ENCODE data around the gene INTS11. TPM values are rescaled to one million over a fixed set of nuclear protein-coding genes. Genes with fewer than 3 reads are reported as not detected.

The INTS11 gene
- total and polyA plus RNA-seq, 2 of the 8 experiments (the other 6 are each of a cell fraction or from before 2014, with no cell fraction given): 113 to 243 TPM

DNA sequence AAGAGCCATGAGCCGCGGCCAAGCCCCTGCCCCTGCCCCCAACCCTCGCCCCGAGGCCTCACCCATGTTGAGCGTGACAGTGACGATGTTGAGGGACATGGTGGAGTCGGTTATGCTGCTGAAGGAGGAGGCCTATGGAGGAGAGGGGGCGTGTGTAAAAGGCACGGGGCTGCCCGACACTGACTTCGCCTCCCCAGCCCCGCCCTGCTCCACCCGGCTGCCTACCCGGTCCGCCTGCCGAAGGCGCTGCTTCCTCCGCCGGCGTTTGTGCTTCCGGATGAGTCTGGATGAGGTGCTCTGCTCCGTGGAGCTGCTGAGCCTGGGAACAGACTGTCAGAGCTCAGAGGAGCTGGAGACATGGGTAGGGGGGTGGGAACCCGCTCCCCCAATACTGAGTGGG, 15.7 kb upstream of the INTS11 start:
- H2BK12ac ChIP-seq (ENCODE audit: low read depth, low read length): no peak overlapping the region
- no peak overlapping the region for H3K4me2 ChIP-seq (ENCODE audit: insufficient read depth in 1 of 2, low read depth in 2 of 2, low read length in 2 of 2)
- H3K14ac ChIP-seq (ENCODE audit: insufficient read length): no peak overlapping the region
- no peak overlapping the region for H3K4ac ChIP-seq (replicated peaks; ENCODE audit: insufficient read length, low read depth, low read length)
- ChIA-PET CTCF (ENCODE audit: partially characterized antibody) (interaction anchor here (0.9 kb wide), 1 partner anchor 29 kb away, joined by 3 read pairs; no protein-coding TSS in a partner anchor), POLR2A (ENCODE audit: partially characterized antibody) (no interaction called here)
- no peaks in the 10 kb centered on the region; a peak in 1 of 7 replicates for H3K4me1 ChIP-seq (replicated peaks in 1 of 4; ENCODE audit: control insufficient read depth in 3 of 4, insufficient read depth in 4 of 4, low read length in 3 of 4)
- H3K36me3 ChIP-seq (ENCODE audit: control insufficient read depth in 2 of 4, insufficient read depth in 4 of 4, low read length in 3 of 4): peaks cover 2 to 44% (median 15%) of the 10 kb centered on the region in 4 experiments; a peak in 7 of 8 replicates
- H3K9me3 ChIP-seq (ENCODE audit: insufficient read depth in 2 of 2, low read depth in 1 of 2, low read length in 1 of 2): peaks cover 0 to 5% of the 10 kb centered on the region in 2 experiments; a peak in 1 of 4 replicates
- no peak overlapping the region for H2AFZ ChIP-seq (ENCODE audit: low read length)
- H3K4me3 ChIP-seq (ENCODE audit: extremely low read depth in 1 of 4, insufficient read depth in 2 of 4, low read depth in 3 of 4, low read length in 4 of 4): no peak overlapping the region
- H2BK15ac ChIP-seq (ENCODE audit: low read length): no peak overlapping the region
- H4K20me1 ChIP-seq (replicated peaks in 1 of 2; ENCODE audit: control insufficient read depth in 1 of 2, insufficient read depth in 2 of 2, low read length in 2 of 2): peaks cover 19 to 37% of the 10 kb centered on the region in 2 experiments
- no peak overlapping the region for H3K23ac ChIP-seq (ENCODE audit: insufficient read length)
- no peaks in the 10 kb centered on the region; a peak in 1 of 7 replicates for H3K27me3 ChIP-seq (replicated peaks in 1 of 4; ENCODE audit: control insufficient read depth in 3 of 4, extremely low read depth in 1 of 4, insufficient read depth in 3 of 4, low read length in 3 of 4)
- H2BK120ac ChIP-seq (replicated peaks; ENCODE audit: low read depth, low read length): no peak overlapping the region
- no peak overlapping the region for H3K9ac ChIP-seq (replicated peaks in 1 of 4; ENCODE audit: extremely low read depth in 1 of 4, low read depth in 3 of 4, low read length in 3 of 4)
- no peak overlapping the region for H4K5ac ChIP-seq (ENCODE audit: insufficient read length, low read depth, low read length)
- no peak overlapping the region for H3K56ac ChIP-seq (replicated peaks; ENCODE audit: insufficient read length, low read depth, low read length)
- no peak overlapping the region; the same call in 1 of the 2 replicates for H3K27ac ChIP-seq (ENCODE audit: low read depth, low read length)
- FAIRE-seq (no peak), DNase-seq (ENCODE audit: low read depth in 1 of 2, low spot score in 2 of 2) (no peak)
- no peak overlapping the region for H2BK5ac ChIP-seq (ENCODE audit: low read depth, low read length)
- H3K79me1 ChIP-seq (ENCODE audit: low read depth, low read length): peaks cover 11% of the 10 kb centered on the region
- H2BK20ac ChIP-seq (ENCODE audit: low read length): no peak overlapping the region
- no peak overlapping the region for H4K8ac ChIP-seq (ENCODE audit: extremely low read depth, insufficient read depth, low read length)
- H2AK5ac ChIP-seq (ENCODE audit: low read depth, low read length): no peak overlapping the region
- no peak overlapping the region for H3K18ac ChIP-seq (ENCODE audit: extremely low read depth, low read length)
- no peaks in the 10 kb centered on the region; a peak in 1 of 4 replicates for H3K79me2 ChIP-seq (ENCODE audit: control insufficient read depth in 1 of 2, insufficient read depth in 2 of 2, low read length in 2 of 2)
- H4K91ac ChIP-seq (replicated peaks; ENCODE audit: insufficient read length, low read length): no peak overlapping the region
- H3K23me2 ChIP-seq (ENCODE audit: low read depth, low read length): no peaks in the 10 kb centered on the region; the same call in 1 of the 2 replicates
- WGBS, 2 experiments (ENCODE audit: extremely low coverage in 1 of 2, insufficient coverage in 1 of 2, insufficient read length in 1 of 2, insufficient replicate concordance in 2 of 2, low coverage in 1 of 2, low lambda C conversion rate in 2 of 2, missing lambda C conversion rate in 1 of 2): 94% methylated on average over 17 of the region's 23 CpGs; no CpG with 5 or more reads in 1 of the 2 experiments
- TF ChIP-seq SP2 (IDR thresholded peaks at IDR 0.05; ENCODE audit: low read length): no peak
- TF ChIP-seq SAP30 (IDR thresholded peaks at IDR 0.05; ENCODE audit: insufficient read depth, insufficient replicate concordance, low read length): no peak
- TF ChIP-seq ZNF274 (IDR thresholded peaks at IDR 0.05; ENCODE audit: borderline replicate concordance, extremely low read depth, low read length): no peak
- no peak for TF ChIP-seq RBBP5 (IDR thresholded peaks at IDR 0.05; ENCODE audit: borderline replicate concordance, low read depth, low read length)
- no peak for TF ChIP-seq SP4 (IDR thresholded peaks at IDR 0.05; ENCODE audit: low read length)
- TF ChIP-seq BRCA1 (IDR thresholded peaks at IDR 0.05; ENCODE audit: low read depth, low read length): no peak
- no peak for TF ChIP-seq HDAC2 (IDR thresholded peaks at IDR 0.05; ENCODE audit: borderline replicate concordance in 1 of 2, low read depth in 2 of 2, low read length in 2 of 2)
- no peak for TF ChIP-seq CREB1 (IDR thresholded peaks at IDR 0.05)
- no peak for TF ChIP-seq SUZ12 (IDR thresholded peaks at IDR 0.05; ENCODE audit: low read length)
- TF ChIP-seq KDM1A (IDR thresholded peaks at IDR 0.05; ENCODE audit: borderline replicate concordance, low read length): no peak
- TF ChIP-seq CBX5 (IDR thresholded peaks at IDR 0.05; ENCODE audit: low read depth, low read length): no peak
- TF ChIP-seq SIRT6 (IDR thresholded peaks at IDR 0.05; ENCODE audit: low read length): no peak
- TF ChIP-seq, protein P1, sequence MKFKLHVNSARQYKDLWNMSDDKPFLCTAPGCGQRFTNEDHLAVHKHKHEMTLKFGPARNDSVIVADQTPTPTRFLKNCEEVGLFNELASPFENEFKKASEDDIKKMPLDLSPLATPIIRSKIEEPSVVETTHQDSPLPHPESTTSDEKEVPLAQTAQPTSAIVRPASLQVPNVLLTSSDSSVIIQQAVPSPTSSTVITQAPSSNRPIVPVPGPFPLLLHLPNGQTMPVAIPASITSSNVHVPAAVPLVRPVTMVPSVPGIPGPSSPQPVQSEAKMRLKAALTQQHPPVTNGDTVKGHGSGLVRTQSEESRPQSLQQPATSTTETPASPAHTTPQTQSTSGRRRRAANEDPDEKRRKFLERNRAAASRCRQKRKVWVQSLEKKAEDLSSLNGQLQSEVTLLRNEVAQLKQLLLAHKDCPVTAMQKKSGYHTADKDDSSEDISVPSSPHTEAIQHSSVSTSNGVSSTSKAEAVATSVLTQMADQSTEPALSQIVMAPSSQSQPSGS (IDR thresholded peaks at IDR 0.05; ENCODE audit: low read length): no peak

All from H1 (cell line).